Fibroblast of villous mesenchyme (primary cell): ENCODE measurements around the gene PFKFB1. TPM values are rescaled to one million over a fixed set of nuclear protein-coding genes. Genes with fewer than 3 reads are reported as not detected.

Source experiments
- DNase-seq: peaks from one replicate; pipeline ENCODE4 v3.0.0-alpha.2; 2010; ENCODE audit warnings: low read depth
- H3K4me3 ChIP-seq: 2 replicates; pipeline ENCODE4 v1.5.1; 2011; ENCODE audit warnings: low read depth, mild to moderate bottlenecking, low read length
- total RNA-seq: library from RNA; depleted of rRNA; stranded (reverse); fragments of >200 nt; gene quantifications from 2 replicates; pipeline ENCODE4 v1.2.3, GENCODE V29; 2012
- TF ChIP-seq, protein P1 (sequence below): IDR thresholded peaks from 2 replicates; pipeline ENCODE4 v1.5.1; 2012; ENCODE audit warnings: low read depth, mild to moderate bottlenecking, low read length; ENCODE audit not compliant: insufficient read depth

The PFKFB1 gene
- total RNA-seq, 1 donor = under 0.01 TPM

DNA sequence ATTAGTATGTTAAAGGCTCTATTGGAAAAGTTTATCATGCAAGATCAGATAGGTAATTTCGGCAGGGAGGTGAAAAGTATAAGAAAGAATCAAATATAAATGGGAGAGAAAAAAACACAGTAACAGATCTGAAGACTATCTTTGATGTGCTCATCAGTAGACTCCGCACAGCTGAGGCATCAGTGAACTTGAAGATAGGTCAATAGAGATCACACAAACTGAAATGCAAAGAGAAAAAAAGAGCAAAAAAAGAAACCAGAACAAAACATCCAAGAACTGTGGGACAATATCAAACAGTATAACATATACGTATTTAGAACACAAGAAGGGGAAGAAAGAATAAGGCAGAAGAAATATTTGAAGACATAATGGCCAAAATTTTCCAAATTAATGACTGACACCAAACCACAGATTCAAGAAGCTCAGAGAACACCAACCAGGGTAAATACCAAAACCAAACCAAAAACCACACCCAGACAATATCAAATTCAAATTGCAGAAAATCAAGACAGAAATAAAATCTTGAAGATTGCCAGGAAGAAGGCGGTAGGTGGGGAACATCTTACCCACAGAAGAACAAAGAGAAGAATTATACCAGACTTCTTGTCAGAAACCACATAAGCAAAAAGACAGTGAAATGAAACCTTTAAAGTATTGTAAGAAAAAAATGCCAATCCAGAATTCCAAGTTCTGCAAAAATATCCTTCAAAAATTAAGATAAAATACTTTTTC lies 29.1 kb downstream of the PFKFB1 start:
- TF ChIP-seq, protein P1, sequence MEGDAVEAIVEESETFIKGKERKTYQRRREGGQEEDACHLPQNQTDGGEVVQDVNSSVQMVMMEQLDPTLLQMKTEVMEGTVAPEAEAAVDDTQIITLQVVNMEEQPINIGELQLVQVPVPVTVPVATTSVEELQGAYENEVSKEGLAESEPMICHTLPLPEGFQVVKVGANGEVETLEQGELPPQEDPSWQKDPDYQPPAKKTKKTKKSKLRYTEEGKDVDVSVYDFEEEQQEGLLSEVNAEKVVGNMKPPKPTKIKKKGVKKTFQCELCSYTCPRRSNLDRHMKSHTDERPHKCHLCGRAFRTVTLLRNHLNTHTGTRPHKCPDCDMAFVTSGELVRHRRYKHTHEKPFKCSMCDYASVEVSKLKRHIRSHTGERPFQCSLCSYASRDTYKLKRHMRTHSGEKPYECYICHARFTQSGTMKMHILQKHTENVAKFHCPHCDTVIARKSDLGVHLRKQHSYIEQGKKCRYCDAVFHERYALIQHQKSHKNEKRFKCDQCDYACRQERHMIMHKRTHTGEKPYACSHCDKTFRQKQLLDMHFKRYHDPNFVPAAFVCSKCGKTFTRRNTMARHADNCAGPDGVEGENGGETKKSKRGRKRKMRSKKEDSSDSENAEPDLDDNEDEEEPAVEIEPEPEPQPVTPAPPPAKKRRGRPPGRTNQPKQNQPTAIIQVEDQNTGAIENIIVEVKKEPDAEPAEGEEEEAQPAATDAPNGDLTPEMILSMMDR = no peak
- no peak overlapping the region for H3K4me3 ChIP-seq
- DNase-seq = no peak

DNA sequence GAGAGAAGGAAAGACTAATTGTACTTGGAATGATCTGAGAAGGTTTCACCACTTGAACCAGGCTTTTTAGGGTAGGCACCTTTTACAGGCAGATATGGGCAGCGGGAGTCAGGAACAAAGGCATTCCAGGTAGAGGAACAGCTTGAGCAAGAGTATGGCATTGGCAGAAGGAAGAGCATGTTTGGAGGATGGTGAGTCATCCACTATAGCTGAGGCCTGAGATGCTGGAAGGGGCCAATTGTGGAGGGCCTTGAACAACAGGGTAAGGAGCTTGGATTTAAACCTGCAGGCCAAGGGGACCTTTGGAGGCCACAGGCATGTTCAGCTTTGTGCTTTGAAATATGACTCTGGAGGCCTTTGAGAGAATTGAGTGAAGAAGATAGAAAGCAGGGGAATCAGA lies 32.2 kb downstream of the PFKFB1 start:
- H3K4me3 ChIP-seq = no peak overlapping the region
- TF ChIP-seq, protein P1 = no peak
- no peak for DNase-seq

DNA sequence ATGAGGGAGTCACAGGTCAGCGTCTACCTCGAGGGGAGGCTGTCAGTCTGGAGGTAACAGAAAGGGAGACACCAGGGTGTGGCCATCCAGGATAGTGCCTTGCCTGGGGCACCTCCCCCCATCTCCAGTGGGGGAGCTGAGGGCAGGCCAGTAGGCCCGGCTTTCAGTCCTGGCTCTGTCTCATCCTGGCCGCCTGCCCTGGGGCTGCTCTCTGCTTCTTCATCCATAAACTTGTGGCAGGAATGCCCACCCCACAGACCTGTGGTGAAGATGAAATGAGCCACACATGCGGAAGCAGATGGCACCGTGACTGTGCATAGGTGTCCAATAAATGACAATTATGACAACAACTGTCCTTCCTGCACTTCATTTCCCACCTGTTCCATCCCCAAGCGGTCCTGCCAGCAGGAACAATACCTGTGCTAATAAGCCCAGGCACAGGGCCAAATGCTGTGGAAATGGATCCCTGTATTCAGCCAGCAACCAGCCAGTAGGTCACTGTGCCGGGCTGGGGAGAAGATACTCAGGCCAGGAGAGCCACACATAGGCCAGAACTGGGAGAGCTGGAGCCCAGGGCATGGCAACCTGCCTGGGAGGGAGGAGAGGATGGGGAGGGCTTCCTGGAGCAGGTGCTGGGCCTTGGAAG lies 43.1 kb downstream of the PFKFB1 start:
- no peak overlapping the region for H3K4me3 ChIP-seq
- TF ChIP-seq, protein P1 = no peak
- DNase-seq = no peak

DNA sequence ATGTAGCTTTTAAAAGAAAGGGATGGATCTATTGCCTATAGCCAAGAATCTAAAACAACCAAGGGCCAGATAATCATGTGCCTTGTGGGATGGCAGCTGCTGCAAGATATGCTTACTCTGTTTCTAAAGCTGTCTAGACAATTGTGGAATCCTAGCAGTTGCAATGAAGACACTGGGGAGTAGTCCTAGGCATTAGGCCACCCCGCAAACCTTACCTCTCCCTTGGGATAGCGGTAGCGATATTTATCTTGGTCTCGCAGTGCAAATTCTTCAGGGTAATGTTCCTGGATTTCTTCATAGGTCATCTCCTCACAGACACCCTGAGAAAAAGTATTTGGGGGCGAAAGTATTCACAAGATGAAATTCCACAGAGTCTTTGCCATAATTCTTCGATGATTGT lies 48.8 kb downstream of the PFKFB1 start:
- TF ChIP-seq, protein P1 = no peak
- no peak overlapping the region for H3K4me3 ChIP-seq
- DNase-seq = no peak

DNA sequence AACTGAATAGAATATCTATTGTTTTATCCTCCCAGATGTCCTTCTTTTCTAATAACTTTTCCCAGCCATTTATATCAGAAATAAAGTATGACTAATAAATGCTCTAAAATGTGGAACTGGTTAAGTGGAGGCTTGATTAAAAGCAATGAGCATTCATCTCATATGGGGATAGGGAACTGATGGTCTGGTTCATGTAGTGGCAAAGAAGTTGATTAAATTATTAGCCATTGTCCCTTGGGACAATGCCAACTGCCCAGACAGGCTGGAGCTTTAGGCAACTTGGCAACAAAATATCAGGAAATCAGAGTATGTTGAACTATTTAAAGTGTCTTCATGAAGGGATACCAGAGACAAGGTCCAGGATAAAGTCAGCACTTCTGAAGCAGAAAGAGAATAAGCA lies 49.2 kb downstream of the PFKFB1 start:
- H3K4me3 ChIP-seq = no peak overlapping the region
- DNase-seq = no peak
- TF ChIP-seq, protein P1 = no peak

DNA sequence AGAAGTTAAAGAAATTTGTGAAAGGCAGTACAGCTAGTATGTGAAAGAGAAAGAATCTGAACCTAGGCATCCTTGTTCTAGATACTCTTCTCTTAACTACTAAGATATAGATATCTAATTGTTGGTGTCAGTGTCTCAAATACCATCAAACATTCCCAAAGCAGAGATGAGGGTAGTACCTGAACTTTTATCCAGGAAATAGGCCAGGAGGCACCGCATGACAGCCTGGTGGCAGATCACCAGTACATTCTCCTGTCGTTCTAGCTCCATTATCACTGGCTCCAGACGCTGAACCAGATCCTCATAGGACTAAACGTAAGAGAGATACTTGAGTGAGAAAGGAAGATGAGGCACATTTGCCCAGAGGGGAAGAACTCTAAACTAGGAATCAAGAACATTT lies 56.6 kb downstream of the PFKFB1 start:
- no peak for DNase-seq
- TF ChIP-seq, protein P1 = no peak
- no peak overlapping the region for H3K4me3 ChIP-seq
